ENCODE data around the gene SNORC. TPM values are rescaled to one million over a fixed set of nuclear protein-coding genes. Genes with fewer than 3 reads are reported as not detected.
"Not testable (repeated sequence)": the region's sequence is repeated elsewhere in the genome, so short reads cannot be mapped to it uniquely, and the experiment has no call there.

SNORC gene
- total RNA-seq (2014; rRNA removed; shearing (Covaris generic)) = 2.6 and 4.9 TPM in 2 replicates

DNA sequence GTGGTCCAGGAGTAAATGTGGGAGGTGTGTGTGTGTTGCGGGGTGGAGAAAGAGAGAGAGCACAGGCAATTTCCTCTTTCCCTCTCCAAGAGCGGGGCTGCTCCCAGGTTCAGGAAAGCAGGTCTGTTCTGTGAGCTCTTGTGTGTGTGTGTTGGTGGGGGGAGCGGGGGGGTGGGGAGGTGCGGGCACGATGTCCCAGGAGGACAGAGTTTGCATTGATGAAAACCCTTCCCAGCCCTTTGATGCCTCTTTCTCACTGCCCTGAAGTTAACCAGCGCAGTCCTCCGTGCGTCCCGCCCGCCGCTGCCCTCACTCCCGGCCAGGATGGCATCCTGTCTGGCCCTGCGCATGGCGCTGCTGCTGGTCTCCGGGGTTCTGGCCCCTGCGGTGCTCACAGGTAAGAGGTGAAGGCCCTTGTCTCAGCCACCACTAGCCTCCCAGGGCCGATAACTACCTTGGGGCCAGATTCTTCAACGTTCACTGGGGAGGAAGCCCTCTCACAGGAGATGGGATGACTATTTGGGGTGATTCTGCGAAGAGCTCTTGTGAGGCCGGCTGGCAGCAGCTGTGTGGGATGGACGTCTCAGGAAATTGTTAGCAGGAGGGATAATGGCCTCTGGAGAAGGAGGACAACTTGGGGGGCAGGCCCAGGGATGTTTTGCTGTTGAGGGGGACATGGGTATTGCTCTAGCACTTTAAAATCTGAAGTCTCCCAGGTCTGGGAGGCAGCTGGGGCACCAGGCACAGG lies at the start of gene SNORC:
Gene SNORC, plus strand, starts transcription at position 247 of the 748 bp plus-strand sequence. Its CDS starts 78 bp downstream, at position 325.
- DNase-seq (ENCODE audit: low spot score) = no peak

DNA sequence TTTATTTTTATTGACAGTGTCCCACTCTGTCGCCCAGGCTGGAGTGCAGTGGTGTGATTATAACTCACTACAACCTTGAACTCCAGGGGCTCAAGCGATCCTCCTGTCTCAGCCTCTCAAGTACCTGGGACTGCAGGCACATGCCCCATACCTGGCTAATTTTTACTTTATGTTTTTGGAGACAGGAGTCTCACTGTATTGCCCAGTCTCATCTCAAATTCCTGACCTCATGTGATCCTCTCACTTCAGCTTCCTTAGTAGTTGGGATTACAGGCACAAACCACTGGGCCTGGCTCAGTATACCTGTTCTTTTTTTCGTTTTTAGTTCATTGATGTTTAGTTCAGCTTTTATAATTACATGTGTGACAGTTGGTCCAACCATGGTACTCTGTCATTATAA lies 40.1 kb upstream of the SNORC start:
- no peak for DNase-seq (ENCODE audit: low spot score)

DNA sequence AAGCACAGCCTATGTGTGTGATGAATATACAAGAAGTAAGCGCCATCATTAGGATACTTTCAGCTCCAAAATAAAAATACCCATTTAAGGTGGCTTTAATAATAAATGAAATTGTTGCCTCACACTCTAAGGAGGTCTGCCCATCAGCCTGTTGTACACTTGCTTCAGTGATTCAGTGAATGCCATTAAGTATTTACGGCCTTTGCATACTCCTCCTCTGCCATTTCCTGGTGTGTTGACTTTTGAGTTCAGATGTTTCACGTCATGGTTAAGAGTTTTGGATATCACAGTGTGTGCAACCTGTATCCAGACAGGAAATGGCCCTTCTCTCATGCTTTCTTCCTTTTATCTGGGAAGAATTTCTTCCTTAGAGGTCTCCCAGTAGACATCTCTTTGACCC lies 38.6 kb upstream of the SNORC start:
- DNase-seq (ENCODE audit: low spot score) = no peak

DNA sequence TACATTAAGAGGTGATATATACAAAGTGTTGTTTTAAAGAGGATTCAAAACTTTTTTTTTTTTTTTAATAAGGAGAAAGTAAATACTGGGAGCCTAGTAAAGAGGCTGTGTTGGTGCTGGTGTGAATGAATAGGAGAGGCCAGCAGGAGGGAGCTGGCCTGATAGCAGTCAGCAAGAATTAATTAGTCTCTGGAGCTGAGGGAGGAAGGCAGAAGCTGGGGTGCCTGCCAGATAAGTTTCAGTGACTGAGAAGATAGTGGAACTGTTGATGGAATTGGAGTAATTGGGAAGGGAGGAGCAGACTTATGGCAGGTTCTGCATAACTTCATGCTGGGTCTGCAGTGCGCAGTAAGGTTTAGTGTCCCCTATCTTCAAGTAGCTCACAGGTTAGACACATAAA lies 36.2 kb upstream of the SNORC start:
- DNase-seq (ENCODE audit: low spot score) = no peak

DNA sequence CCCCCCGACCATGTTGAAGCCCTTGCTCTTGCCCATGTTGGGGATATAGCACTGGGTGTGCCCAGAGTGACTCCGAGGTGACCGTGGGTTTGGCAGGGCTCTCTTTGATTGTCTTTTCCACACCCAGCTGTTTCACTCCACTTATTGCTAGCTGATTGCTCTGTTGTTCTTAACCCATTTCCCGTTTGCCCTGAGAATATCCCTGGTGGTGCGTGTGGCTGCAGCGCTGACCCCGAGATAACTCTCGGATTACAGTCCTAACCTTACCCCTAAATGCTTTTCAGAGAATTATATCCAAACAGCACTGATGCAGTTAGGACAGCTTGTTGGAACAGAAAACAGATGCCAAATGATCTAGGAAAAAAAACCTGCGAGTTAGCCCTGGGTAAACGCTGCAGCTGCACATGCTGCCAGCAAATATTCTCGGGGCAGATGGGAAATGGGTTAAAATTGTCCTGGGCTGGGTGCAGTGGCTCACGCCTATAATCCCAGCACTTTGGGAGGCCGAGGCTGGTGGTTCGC lies 34.3 kb upstream of the SNORC start:
- DNase-seq (ENCODE audit: low spot score) = no peak

DNA sequence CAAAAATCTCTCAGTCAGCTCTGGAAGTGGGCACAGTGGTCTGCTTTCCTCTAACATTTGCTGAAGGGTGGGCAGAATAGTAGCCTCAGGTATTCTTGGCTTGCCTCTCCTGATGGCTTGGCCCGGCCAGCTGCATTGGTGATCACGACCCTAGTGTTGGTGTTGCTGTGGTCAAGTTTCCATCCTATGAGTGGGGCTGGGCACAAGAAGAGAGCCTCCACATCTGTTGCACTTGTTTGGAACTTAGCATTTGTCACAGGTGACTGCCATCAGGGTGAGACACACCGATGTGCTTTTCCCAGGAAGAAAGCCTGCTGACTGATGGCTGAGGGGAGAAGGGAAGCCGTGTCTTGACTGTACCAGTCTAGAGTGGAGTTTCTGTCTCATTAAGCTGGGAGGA lies 33.1 kb upstream of the SNORC start:
- no peak for DNase-seq (ENCODE audit: low spot score)

DNA sequence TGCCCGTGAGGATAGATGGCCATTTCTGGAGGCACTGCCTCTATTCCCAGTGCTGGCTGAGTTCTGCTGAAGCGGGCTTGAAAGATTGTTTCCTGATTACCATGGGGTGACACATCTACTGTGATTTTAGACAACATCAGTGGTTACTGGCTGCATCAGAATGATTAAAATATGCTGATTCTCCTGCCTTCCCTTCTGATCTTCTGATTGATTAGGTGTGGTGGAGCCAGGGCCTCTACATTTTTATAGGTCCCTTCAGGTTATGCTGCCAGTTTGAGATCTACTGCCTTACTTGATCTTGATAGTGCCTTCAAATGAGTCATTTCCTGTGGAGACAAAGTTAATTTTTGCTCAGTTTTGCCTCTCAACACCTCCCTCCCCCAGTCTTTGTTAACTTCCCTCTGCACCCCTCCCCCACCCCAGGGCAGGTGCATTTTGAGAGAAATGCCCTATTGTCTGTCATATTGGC lies 31.6 kb upstream of the SNORC start:
- DNase-seq (ENCODE audit: low spot score) = peak; percentile 71

GRCh38 chr2:232839411-232840079 lies 30.5 kb upstream of the SNORC start:
- DNase-seq (ENCODE audit: low spot score) = peak; percentile 79

DNA sequence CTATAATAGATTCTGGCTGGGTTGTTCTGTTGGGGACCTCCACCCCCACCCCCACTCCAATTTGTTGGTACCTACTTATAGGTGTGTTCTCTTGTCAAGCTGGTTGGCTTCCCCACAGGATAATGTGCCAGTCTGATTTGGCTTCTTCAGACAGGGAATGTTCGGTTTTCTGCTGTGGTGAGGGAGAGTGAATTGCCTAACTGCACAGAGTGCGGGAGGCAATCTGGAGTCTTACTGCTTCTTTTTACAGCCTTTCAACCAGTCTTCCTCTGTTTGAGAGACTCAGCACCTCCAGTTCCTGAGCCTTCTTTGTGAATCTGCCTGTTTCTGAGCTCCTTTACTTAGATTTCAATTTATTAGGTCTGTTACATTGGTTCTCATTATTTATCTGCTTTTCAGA lies 27.4 kb upstream of the SNORC start:
- DNase-seq (ENCODE audit: low spot score) = no peak

DNA sequence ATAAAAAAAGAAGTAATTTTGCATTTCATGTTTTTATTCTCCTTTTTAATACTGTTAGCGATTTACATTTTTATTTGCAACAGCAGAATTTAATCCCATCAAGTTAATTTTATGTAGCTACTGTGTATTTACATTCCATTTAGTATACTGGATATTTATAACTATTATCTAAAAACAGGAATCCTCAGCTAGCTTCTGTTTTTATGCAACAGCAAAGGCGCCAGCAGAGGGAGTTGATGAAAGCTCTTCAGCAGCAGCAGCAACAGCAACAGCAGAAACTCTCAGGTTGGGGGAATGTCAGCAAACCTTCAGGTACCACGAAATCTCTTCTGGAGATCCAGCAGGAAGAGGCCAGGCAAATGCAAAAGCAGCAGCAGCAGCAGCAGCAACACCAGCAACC lies 26.2 kb upstream of the SNORC start:
- peak; percentile 29 for DNase-seq (ENCODE audit: low spot score)

GRCh38 chr2:232846055-232846454 lies 24.0 kb upstream of the SNORC start:
- DNase-seq (ENCODE audit: low spot score) = no peak

GRCh38 chr2:232850039-232850438 lies 20.0 kb upstream of the SNORC start:
- no peak for DNase-seq (ENCODE audit: low spot score)

GRCh38 chr2:232852081-232852480 lies 18.0 kb upstream of the SNORC start:
- not testable (repeated sequence) for DNase-seq (ENCODE audit: low spot score)

- DNase-seq (ENCODE audit: low spot score) = no peak
These were observed 17.4 kb upstream of the SNORC start for GRCh38 chr2:232852676-232853075.

DNA sequence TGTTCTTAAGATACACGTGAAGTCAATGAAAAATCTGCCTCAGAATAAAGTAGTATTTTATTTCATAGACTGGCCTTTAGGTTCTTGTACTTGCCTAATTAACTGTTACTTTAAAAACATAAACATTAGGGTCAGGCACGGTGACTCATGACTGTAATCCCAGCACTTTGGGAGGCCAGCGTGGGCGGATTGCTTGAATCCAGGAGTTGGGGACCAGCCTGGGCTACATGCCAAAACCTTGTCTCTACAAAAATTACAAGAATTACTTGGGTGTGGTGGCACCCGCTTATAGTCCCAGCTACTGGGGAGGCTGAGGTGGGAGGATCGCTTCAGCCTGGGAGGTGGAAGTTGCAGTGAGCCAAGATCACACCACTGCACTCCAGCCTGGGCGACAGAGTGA lies 16.0 kb upstream of the SNORC start:
- DNase-seq (ENCODE audit: low spot score) = peak; percentile 66

DNA sequence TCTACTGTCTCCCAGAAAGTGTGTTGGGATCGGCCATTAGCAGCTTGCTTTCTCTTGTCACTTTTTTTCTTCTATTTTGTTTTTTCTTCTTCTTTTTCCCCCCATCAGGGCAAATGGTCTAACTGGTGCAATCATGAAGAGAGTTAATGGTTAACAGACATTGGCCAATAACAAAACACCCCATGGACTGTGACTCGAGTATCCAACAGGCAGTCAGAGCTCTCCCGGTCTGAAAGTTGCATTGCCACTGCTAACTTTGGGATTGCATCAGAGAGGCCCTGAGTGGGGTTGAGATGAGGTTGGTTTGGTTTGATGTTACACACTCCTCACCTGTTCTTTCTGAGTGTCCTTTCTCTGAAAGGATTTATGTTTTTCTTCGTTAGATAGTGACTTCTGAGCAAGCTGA lies 12.9 kb upstream of the SNORC start:
- no peak for DNase-seq (ENCODE audit: low spot score)

- DNase-seq (ENCODE audit: low spot score) = no peak
These were observed 10.6 kb upstream of the SNORC start for GRCh38 chr2:232859385-232859916.

DNA sequence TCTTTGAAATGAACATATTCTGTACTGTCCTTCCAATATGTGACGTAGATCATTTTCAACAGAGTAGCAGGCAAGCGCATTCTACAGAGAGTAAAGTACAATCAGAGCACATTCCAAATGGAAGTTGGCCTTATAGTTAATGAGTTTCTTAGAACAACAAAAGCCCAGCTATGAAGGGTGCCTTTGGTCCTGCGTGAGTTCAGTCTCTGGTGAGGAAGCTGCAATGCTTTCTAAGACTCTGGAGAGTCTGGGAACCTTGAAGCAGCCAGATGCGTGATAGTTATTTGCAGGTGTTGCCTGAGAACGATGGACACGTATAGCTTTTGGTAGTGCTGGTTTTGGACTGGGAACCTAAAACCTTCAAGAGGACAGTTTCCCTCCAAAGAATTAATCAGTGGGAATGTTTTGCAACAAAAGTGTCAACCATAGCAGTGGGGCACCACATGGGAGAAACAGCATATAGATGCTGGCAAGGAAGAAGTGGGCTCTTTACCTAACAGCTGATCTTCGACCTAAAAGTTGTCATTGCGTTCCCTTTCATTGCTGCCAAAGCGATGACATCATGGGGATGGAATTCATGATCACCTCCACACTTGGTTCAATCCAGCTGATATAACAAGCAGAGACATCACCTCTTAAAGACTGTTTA lies 9.3 kb upstream of the SNORC start:
- DNase-seq (ENCODE audit: low spot score) = no peak

DNA sequence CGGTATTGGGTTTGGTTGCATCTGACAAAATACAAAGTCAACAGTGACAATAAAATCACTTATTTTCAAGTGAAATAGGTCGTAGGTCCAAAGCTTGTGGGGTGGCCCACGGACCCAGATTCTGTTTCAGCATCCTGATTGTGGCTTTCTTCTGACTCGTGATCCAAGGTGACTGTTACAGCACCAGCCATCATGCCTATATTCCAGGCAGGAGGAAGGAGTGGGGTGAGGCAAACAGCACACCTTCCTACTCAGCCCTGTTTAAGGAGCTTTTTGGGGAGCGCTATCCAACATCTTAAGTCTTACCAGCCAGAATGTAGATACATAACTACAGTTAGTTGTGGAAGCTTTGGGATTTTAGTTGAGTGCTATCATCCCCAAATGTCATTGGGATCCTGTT lies 8.7 kb upstream of the SNORC start:
- DNase-seq (ENCODE audit: low spot score) = no peak

GRCh38 chr2:232863996-232864395 lies 6.1 kb upstream of the SNORC start:
- no peak for DNase-seq (ENCODE audit: low spot score)

- DNase-seq (ENCODE audit: low spot score) = no peak
These were observed 4.9 kb upstream of the SNORC start for GRCh38 chr2:232865165-232865564.

DNA sequence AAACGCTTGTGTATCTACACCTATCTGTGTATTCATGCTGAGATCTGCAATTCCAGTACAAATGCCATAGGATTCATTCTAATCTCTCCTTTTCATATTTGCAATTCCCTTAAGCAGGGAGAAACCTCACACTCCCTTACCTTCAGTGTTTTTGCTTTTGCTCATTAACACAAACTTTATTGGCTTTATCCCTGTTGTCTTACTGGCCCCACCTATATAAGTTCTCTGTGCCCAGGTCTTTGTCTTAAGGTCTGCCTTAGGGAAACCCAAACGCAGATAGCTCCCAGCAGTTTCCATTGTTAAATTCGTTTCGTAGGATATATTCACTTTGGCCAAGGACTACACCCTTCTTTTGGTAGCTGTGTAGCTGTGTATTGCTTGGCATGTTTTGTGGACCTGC lies 4.0 kb upstream of the SNORC start:
- DNase-seq (ENCODE audit: low spot score) = no peak
